HepG2 (cell line): ENCODE results near the gene DCK.

ENCODE experiments used
- FOXK2 ChIP-seq: fragments of 450-650 bp; IDR thresholded peaks from 2 replicates; pipeline ENCODE4 v1.6.1; 2016
- GTF2F1 ChIP-seq: fragments of 150-350 bp; IDR thresholded peaks from 2 replicates; pipeline ENCODE4 v1.6.1; 2014; ENCODE audit warnings: low read length
- HNF4A ChIP-seq: sonication (generic); formaldehyde crosslinking; IDR thresholded peaks from 2 replicates; pipeline ENCODE4 v1.4.0; 2020; ENCODE audit warnings: missing genetic modification reagents
- HNRNPUL1 ChIP-seq: fragments of 200-400 bp; formaldehyde crosslinking; IDR thresholded peaks from 2 replicates; pipeline ENCODE4 v1.6.1; 2017; ENCODE audit warnings: low read depth, mild to moderate bottlenecking, low read length, moderate library complexity
- MXD1 ChIP-seq: sonication (generic); formaldehyde crosslinking; IDR thresholded peaks from 2 replicates; pipeline ENCODE4 v1.4.0; 2020; ENCODE audit warnings: mild to moderate bottlenecking, missing genetic modification reagents
- POLR2A ChIP-seq, 2 experiments: IDR thresholded peaks; 2 replicates each; pipeline ENCODE4 v1.6.1; 2011; ENCODE audit warnings: low read depth in 2 of 2, low read length in 2 of 2, mild to moderate bottlenecking in 1 of 2, moderate library complexity in 1 of 2; ENCODE audit not compliant: insufficient read depth in 1 of 2
- SMYD3 ChIP-seq: sonication (generic); formaldehyde crosslinking; IDR thresholded peaks from 2 replicates; pipeline ENCODE4 v1.8.1; 2023; ENCODE audit warnings: mild to moderate bottlenecking, missing genetic modification reagents
- SP140L ChIP-seq: sonication (generic); formaldehyde crosslinking; IDR thresholded peaks from 2 replicates; pipeline ENCODE4 v1.4.0; 2020; ENCODE audit warnings: missing genetic modification reagents, borderline replicate concordance
- SSRP1 ChIP-seq: IDR thresholded peaks from 2 replicates; pipeline ENCODE4 v1.6.1; 2016; ENCODE audit warnings: control low read depth
- STAT5B ChIP-seq: sonication (generic); formaldehyde crosslinking; IDR thresholded peaks from 2 replicates; pipeline ENCODE4 v1.4.0; 2020; ENCODE audit warnings: missing genetic modification reagents
- TAF1 ChIP-seq: sonication (generic); formaldehyde crosslinking; IDR thresholded peaks from 2 replicates; pipeline ENCODE4 v1.4.0; 2020; ENCODE audit warnings: missing genetic modification reagents
- ZNF362 ChIP-seq: sonication (generic); formaldehyde crosslinking; IDR thresholded peaks from 2 replicates; pipeline ENCODE4 v1.4.0; 2020; ENCODE audit warnings: missing genetic modification reagents, mild to moderate bottlenecking, borderline replicate concordance
- ZNF552 ChIP-seq: sonication (generic); formaldehyde crosslinking; IDR thresholded peaks from 2 replicates; pipeline ENCODE4 v1.9.0; 2022; ENCODE audit warnings: missing genetic modification reagents, mild to moderate bottlenecking, borderline replicate concordance
- TF ChIP-seq, protein P1 (sequence below): sonication (generic); formaldehyde crosslinking; IDR thresholded peaks from 2 replicates; pipeline ENCODE4 v1.4.0; 2020; ENCODE audit warnings: mild to moderate bottlenecking, missing genetic modification reagents

- TF ChIP-seq HNF4A: no peak; the same call in 1 of the 2 replicates
- TF ChIP-seq SSRP1: no peak
- TF ChIP-seq ZNF552 (CRISPR knock-in tag): no peak
- no peak for TF ChIP-seq FOXK2
- TF ChIP-seq, protein P1, sequence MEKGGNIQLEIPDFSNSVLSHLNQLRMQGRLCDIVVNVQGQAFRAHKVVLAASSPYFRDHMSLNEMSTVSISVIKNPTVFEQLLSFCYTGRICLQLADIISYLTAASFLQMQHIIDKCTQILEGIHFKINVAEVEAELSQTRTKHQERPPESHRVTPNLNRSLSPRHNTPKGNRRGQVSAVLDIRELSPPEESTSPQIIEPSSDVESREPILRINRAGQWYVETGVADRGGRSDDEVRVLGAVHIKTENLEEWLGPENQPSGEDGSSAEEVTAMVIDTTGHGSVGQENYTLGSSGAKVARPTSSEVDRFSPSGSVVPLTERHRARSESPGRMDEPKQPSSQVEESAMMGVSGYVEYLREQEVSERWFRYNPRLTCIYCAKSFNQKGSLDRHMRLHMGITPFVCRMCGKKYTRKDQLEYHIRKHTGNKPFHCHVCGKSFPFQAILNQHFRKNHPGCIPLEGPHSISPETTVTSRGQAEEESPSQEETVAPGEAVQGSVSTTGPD (CRISPR knock-in tag): no peak
- TF ChIP-seq TAF1: no peak
- TF ChIP-seq GTF2F1: no peak
- no peak for TF ChIP-seq SP140L (CRISPR knock-in tag)
- no peak for TF ChIP-seq STAT5B (CRISPR knock-in tag)
- no peak for TF ChIP-seq HNRNPUL1
- no peak for TF ChIP-seq POLR2A (IDR thresholded peaks at IDR 0.05; ENCODE audit: insufficient read depth in 1 of 2, low read depth in 2 of 2, low read length in 2 of 2)
- no peak for TF ChIP-seq SMYD3 (CRISPR knock-in tag)
- no peak for TF ChIP-seq ZNF362 (CRISPR knock-in tag)
- no peak for TF ChIP-seq MXD1 (CRISPR knock-in tag)
Measured at GRCh38 chr4:70994069-70994366, 569 bp downstream of the DCK start.
